ENCODE data around the gene FGF12.

FGF12 gene

GRCh38 chr3:192354687-192355086 lies 372.7 kb downstream of the FGF12 start:
- no peak for TF ChIP-seq CTCF (IDR thresholded peaks at IDR 0.05; ENCODE audit: poor library complexity, severe bottlenecking)
- H3K27me3 ChIP-seq (ENCODE audit: insufficient read depth, poor library complexity, severe bottlenecking): no peaks in the 10 kb centered on the region
- H3K9me3 ChIP-seq (ENCODE audit: severe bottlenecking): no peaks in the 10 kb centered on the region
- DNase-seq (ENCODE audit: low spot score): no peak
- ATAC-seq (ENCODE audit: low read depth): no peak
- no peak overlapping the region for H3K27ac ChIP-seq (ENCODE audit: poor library complexity, severe bottlenecking)
- H3K4me3 ChIP-seq (ENCODE audit: severe bottlenecking): no peak overlapping the region
- no peaks in the 10 kb centered on the region for H3K36me3 ChIP-seq (ENCODE audit: low read depth)
- H3K4me1 ChIP-seq (ENCODE audit: insufficient read depth, poor library complexity, severe bottlenecking): no peaks in the 10 kb centered on the region

DNA sequence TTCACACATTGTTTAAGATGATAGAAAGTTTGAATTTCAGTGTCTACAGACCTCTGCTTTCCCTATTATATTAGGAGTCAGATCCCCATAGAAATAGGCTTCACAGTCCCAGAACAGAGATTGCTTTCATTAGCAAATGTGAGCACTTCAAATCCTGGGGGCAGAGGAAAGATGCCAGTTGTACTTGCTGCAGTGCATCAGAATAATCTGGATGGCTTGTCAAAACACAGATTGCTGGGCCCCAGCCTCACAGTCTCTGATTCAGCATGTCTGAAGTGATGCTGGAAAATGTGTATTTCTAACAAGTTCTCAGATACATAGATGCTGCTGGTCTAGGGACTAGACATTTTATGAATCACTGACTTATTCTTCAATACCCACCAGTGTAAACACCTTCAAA lies 375.2 kb downstream of the FGF12 start:
- Histone ChIP-seq H3K27me3 (ENCODE audit: insufficient read depth, poor library complexity, severe bottlenecking) (no peaks in the 10 kb centered on the region), H3K36me3 (ENCODE audit: low read depth) (no peaks in the 10 kb centered on the region), H3K9me3 (ENCODE audit: severe bottlenecking) (no peaks in the 10 kb centered on the region), H3K27ac (ENCODE audit: poor library complexity, severe bottlenecking) (no peak overlapping the region), H3K4me1 (ENCODE audit: insufficient read depth, poor library complexity, severe bottlenecking) (no peaks in the 10 kb centered on the region), H3K4me3 (ENCODE audit: severe bottlenecking) (no peak overlapping the region)
- DNase-seq (ENCODE audit: low spot score): no peak
- no peak for TF ChIP-seq CTCF (IDR thresholded peaks at IDR 0.05; ENCODE audit: poor library complexity, severe bottlenecking)
- ATAC-seq (ENCODE audit: low read depth): no peak

GRCh38 chr3:192351441-192351840 lies 375.9 kb downstream of the FGF12 start:
- TF ChIP-seq CTCF (IDR thresholded peaks at IDR 0.05; ENCODE audit: poor library complexity, severe bottlenecking): no peak
- Histone ChIP-seq H3K4me3 (ENCODE audit: severe bottlenecking) (no peak overlapping the region), H3K27me3 (ENCODE audit: insufficient read depth, poor library complexity, severe bottlenecking) (no peaks in the 10 kb centered on the region), H3K4me1 (ENCODE audit: insufficient read depth, poor library complexity, severe bottlenecking) (no peaks in the 10 kb centered on the region), H3K36me3 (ENCODE audit: low read depth) (no peaks in the 10 kb centered on the region), H3K27ac (ENCODE audit: poor library complexity, severe bottlenecking) (no peak overlapping the region), H3K9me3 (ENCODE audit: severe bottlenecking) (no peaks in the 10 kb centered on the region)
- ATAC-seq (ENCODE audit: low read depth) (no peak), DNase-seq (ENCODE audit: low spot score) (no peak)

GRCh38 chr3:192340031-192340430 lies 387.3 kb downstream of the FGF12 start:
- no peaks in the 10 kb centered on the region for H3K36me3 ChIP-seq (ENCODE audit: low read depth)
- no peak overlapping the region for H3K4me3 ChIP-seq (ENCODE audit: severe bottlenecking)
- no peaks in the 10 kb centered on the region for H3K4me1 ChIP-seq (ENCODE audit: insufficient read depth, poor library complexity, severe bottlenecking)
- DNase-seq (ENCODE audit: low spot score): no peak
- H3K9me3 ChIP-seq (ENCODE audit: severe bottlenecking): no peaks in the 10 kb centered on the region
- ATAC-seq (ENCODE audit: low read depth): no peak
- H3K27ac ChIP-seq (ENCODE audit: poor library complexity, severe bottlenecking): no peak overlapping the region
- no peak for TF ChIP-seq CTCF (IDR thresholded peaks at IDR 0.05; ENCODE audit: poor library complexity, severe bottlenecking)
- H3K27me3 ChIP-seq (ENCODE audit: insufficient read depth, poor library complexity, severe bottlenecking): no peaks in the 10 kb centered on the region

DNA sequence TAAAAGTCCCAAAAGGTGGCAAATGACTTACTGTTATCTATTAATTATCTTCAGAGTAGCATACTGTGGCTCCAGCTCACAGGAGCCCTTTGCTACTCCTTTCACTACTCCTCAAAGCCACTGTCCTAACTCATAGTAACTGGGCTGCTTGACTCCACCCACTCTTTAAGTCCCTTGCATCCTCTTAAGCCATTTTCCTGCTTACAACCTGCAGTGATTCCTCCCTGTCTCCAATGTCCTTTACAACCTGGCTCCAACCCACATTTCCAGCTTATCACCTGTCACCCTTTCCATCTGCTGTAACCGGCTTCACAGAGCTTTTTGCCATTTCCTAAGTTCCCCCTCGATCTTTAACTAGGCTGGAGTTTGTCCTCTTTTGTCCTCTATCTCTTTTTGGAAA lies 388.1 kb downstream of the FGF12 start:
- no peak for DNase-seq (ENCODE audit: low spot score)
- no peaks in the 10 kb centered on the region for H3K4me1 ChIP-seq (ENCODE audit: insufficient read depth, poor library complexity, severe bottlenecking)
- H3K27me3 ChIP-seq (ENCODE audit: insufficient read depth, poor library complexity, severe bottlenecking): no peaks in the 10 kb centered on the region
- TF ChIP-seq CTCF (IDR thresholded peaks at IDR 0.05; ENCODE audit: poor library complexity, severe bottlenecking): no peak
- no peak; the same call in 2 of the 3 replicates for ATAC-seq (ENCODE audit: low read depth)
- no peaks in the 10 kb centered on the region for H3K36me3 ChIP-seq (ENCODE audit: low read depth)
- H3K27ac ChIP-seq (ENCODE audit: poor library complexity, severe bottlenecking): no peak overlapping the region
- H3K9me3 ChIP-seq (ENCODE audit: severe bottlenecking): no peaks in the 10 kb centered on the region
- H3K4me3 ChIP-seq (ENCODE audit: severe bottlenecking): no peak overlapping the region
